Fibroblast of peridontal ligament (primary cell): ENCODE measurements around the gene DESI1.
"Not testable (repeated sequence)": the region's sequence is repeated elsewhere in the genome, so short reads cannot be mapped to it uniquely, and the experiment has no call there.

Source experiments
- DNase-seq: peaks from one replicate; pipeline ENCODE4 v3.0.0-alpha.2; 2010; ENCODE audit errors: extremely low read depth

DESI1 gene

GRCh38 chr22:41620589-41621098, at the start of gene DESI1:
TSS of gene DESI1 (minus strand) at chr22:41621043. CDS start at chr22:41620839, 204 bp downstream.
- no peak for DNase-seq

GRCh38 chr22:41668971-41669911, 48.4 kb upstream of the DESI1 start:
- peak; percentile 79 for DNase-seq

- DNase-seq: no peak
Measured at GRCh38 chr22:41664951-41665350, 44.1 kb upstream of the DESI1 start.

DNA sequence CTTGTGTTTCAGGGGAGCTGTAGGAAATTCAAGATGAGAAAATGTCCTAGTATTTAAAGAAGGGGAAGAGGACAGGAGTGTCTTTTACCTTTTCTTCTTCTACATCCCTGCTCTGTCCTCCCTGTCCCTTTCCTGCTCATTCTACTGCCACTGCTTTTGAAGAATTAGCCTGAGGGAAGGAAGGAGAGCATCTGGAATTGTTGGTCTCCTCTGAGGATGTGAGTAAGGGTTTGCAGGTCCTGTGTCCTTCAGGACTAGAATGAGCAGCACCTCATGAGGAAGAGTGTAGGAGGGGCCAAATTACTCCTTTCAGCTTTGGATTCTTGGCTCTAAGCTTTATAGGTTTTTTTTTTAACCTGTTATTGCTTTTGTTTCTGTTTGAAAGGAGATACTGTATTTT, 43.6 kb upstream of the DESI1 start:
- DNase-seq: no peak

DNA sequence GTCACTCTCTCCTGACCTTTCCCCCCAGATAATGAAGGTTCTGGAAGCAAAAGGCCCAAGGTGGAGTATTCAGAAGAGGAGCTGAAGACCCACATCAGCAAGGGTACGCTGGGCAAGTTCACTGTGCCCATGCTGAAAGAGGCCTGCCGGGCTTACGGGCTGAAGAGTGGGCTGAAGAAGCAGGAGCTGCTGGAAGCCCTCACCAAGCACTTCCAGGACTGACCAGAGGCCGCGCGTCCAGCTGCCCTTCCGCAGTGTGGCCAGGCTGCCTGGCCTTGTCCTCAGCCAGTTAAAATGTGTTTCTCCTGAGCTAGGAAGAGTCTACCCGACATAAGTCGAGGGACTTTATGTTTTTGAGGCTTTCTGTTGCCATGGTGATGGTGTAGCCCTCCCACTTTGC, 42.8 kb upstream of the DESI1 start:
- DNase-seq: not testable (repeated sequence)

- no peak for DNase-seq
Measured at GRCh38 chr22:41661713-41662112, 40.9 kb upstream of the DESI1 start.

DNA sequence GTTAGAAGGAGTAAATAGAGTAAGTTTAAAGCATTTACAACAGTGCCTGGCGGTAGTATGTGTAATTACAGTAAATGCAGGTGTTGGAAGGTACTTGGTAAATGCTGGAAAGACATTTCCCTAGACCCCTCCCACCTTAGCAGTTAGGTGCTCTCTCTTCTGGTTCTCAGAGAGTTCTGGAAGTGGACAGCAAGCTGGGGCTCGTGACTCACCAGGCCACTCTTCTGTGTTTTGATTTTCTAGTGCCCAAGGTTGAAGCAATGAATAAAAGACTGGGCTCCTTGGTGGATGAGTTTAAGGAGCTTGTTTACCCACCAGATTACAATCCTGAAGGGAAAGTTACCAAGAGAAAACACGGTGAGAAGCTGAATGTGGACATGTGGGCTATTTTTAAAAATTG, 40.2 kb upstream of the DESI1 start:
- DNase-seq: no peak

- DNase-seq: no peak
Measured at GRCh38 chr22:41660416-41660815, 39.6 kb upstream of the DESI1 start.

DNA sequence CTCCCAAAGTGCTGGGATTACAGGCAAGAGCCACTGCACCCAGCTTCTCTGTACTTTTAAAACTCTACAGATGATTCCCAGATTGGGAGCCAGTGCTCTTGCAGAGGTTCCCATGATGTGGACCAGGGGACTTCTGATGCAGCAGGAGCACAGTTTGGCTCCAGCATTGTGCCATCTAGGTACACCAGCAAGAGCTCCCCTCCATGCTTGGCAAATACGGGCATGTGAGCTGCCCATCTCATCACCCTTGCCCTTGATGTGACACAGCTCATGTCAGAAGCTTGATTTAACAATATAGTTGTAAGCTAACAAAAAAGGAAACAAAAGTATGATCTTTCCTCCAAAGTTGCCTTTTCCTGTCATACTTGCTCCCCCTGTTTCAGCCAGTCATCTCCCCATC, 39.1 kb upstream of the DESI1 start:
- no peak for DNase-seq

DNA sequence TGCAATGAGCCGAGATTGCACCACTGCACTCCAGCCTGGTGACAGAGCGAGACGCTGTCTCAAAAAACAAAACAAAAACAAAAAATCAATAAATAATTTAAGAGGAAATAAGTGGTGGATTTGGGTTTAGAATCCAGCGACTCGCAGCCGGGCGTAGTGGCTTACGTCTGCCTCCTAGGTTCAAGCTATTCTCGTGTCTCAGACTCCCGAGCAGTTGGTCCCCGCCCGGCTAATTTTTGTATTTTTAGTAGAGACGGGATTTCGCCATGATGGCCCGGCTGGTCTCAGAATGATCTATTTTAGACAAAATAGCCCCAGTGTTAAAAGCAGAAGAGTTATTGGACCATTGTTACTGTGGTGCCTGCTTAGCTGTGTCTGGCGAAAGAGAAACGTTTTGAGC, 38.0 kb upstream of the DESI1 start:
- no peak for DNase-seq

DNA sequence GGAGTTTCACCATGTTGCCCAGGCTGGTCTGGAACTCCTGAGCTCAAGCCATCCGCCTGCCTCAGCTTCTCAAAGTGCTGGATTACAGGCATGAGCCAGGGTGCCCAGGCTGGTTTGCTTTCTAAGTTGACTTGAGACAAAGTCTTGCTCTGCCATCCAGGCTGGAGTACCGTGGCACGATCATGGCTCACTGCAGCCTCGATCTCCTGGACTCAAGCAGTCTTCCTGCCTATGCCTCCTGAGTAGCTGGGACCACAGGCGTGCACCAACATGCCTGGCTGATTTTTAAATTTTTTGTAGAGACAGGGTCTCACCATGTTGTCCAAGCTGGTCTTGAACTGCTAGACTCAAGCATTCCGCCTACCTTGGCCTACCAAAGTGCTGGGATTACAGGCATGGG, 36.9 kb upstream of the DESI1 start:
- DNase-seq: no peak

- DNase-seq: peak; percentile 18
Measured at GRCh38 chr22:41656556-41656955, 35.7 kb upstream of the DESI1 start.

GRCh38 chr22:41654322-41654721, 33.5 kb upstream of the DESI1 start:
- no peak for DNase-seq

DNA sequence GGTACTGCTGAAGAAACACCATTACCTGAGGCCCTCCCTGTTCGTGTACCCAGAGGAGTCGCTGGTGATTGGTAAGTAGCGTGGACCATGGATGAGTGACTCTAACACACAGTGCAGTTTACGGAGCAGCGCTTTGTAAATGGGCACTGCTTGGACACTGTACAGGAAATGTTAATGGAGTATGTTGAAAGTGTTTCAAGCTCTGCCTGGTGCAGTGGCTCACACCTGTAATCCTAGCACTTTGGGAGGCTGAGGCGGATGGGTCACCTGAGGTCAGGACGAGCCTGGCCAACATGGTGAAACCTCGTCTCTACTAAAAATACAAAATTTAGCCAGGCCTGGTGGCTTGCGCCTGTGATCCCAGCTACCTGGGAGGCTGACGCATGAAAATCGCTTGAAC, 30.0 kb upstream of the DESI1 start:
- no peak for DNase-seq

DNA sequence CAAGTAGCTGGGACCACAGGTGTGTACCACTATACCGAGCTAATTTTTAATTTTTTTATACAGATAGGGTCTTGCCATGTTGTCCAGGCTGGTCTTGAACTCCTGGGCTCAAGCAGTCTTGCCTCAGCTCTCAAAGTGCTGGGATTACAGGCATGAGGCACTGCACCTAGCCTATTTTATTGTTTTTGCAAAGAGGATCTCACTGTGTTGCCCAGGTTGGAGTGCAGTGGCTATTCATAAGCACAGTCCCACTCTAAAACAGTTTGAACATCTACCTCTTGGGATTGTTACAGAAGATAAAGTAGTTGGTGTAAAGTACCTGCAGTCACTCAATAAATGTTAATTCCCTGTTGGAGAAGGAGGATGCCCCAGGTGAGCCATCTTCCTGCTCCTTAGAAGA, 29.4 kb upstream of the DESI1 start:
- DNase-seq: no peak

- DNase-seq: no peak
Measured at GRCh38 chr22:41648432-41648831, 27.6 kb upstream of the DESI1 start.

DNA sequence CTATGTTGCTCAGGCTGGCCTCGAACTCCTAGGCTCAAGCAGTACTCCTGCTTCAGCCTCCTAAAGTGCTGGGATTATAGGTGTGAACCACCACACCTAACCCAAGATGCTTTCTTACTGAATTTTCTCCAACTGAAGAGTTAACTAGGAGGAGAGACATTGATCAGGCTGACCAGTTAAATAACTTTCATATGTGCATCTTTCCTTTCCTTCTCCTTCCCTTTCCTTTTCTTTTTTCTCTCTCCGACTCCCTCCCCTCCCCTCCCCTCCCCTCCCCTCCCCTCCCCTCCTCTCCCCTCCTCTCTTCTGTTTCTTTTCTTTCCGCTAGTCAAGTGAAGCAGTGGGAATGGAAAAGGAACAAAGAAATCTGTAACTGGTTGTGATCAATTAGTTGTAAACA, 26.9 kb upstream of the DESI1 start:
- no peak for DNase-seq

- peak; percentile 35 for DNase-seq
Measured at GRCh38 chr22:41642331-41643110, 21.7 kb upstream of the DESI1 start.

GRCh38 chr22:41641854-41642253, 21.0 kb upstream of the DESI1 start:
- no peak for DNase-seq

DNA sequence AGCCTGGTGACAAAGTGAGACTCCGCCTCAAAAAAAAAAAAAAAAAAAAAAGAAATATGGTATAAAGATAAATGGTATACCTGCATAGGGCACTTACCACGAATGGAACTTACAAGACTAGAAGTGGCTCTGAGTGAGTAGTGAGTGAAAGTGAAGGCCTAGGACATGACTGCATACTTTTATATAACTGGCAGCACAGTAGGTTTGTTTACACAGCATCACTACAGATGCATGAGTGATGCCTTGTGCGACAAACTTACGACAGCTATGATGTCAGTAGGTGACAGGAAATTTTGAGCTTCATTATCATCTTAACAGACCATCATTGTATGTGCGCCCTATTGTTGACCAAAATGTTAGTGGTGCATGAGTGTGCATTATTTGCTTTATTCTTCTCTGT, 17.9 kb upstream of the DESI1 start:
- DNase-seq: no peak

- no peak for DNase-seq
Measured at GRCh38 chr22:41638124-41638523, 17.3 kb upstream of the DESI1 start.

- not testable (repeated sequence) for DNase-seq
Measured at GRCh38 chr22:41637623-41638022, 16.8 kb upstream of the DESI1 start.

- peak; percentile 52 for DNase-seq
Measured at GRCh38 chr22:41636467-41636866, 15.6 kb upstream of the DESI1 start.
